ENCODE measurements around the gene MNX1.

DNA sequence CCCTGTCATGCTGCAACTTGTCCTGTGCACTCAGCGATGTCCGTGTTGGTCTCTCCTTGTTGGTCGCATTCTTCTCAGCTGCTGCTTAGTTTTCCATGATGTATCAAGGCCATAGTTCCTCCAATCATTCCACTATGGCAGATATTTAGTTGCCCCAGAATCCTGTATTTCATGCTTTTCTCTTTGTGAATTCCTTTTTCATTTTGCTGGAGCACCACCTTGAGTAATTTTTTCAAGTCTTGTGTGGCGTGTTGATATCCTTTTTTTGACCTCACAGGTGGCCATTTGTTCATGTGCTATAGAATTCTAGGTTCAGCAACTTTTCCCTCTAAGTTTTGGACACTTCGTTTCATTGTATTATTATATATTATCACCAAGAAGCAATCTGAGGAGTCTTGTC is 42.7 kb upstream of the MNX1 start:
- TF ChIP-seq, protein P1, sequence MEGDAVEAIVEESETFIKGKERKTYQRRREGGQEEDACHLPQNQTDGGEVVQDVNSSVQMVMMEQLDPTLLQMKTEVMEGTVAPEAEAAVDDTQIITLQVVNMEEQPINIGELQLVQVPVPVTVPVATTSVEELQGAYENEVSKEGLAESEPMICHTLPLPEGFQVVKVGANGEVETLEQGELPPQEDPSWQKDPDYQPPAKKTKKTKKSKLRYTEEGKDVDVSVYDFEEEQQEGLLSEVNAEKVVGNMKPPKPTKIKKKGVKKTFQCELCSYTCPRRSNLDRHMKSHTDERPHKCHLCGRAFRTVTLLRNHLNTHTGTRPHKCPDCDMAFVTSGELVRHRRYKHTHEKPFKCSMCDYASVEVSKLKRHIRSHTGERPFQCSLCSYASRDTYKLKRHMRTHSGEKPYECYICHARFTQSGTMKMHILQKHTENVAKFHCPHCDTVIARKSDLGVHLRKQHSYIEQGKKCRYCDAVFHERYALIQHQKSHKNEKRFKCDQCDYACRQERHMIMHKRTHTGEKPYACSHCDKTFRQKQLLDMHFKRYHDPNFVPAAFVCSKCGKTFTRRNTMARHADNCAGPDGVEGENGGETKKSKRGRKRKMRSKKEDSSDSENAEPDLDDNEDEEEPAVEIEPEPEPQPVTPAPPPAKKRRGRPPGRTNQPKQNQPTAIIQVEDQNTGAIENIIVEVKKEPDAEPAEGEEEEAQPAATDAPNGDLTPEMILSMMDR (conservative IDR thresholded peaks at IDR 0.05; ENCODE audit: low read depth, low read length), result no peak
- no peak for TF ChIP-seq POLR2A (IDR thresholded peaks at IDR 0.05; ENCODE audit: low read depth, low read length)
- no peak for TF ChIP-seq RFX5 (IDR thresholded peaks at IDR 0.05; ENCODE audit: low read depth, low read length)
- TF ChIP-seq, protein P2, sequence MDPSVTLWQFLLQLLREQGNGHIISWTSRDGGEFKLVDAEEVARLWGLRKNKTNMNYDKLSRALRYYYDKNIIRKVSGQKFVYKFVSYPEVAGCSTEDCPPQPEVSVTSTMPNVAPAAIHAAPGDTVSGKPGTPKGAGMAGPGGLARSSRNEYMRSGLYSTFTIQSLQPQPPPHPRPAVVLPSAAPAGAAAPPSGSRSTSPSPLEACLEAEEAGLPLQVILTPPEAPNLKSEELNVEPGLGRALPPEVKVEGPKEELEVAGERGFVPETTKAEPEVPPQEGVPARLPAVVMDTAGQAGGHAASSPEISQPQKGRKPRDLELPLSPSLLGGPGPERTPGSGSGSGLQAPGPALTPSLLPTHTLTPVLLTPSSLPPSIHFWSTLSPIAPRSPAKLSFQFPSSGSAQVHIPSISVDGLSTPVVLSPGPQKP (IDR thresholded peaks at IDR 0.05; ENCODE audit: borderline replicate concordance, low read depth, low read length), result no peak
- TF ChIP-seq MXI1 (IDR thresholded peaks at IDR 0.05; ENCODE audit: borderline replicate concordance, low read depth, low read length), result no peak
- TF ChIP-seq SMC3 (IDR thresholded peaks at IDR 0.05; ENCODE audit: low read depth, low read length), result no peak
- TF ChIP-seq RCOR1 (IDR thresholded peaks at IDR 0.05; ENCODE audit: insufficient replicate concordance, low read length), result no peak

All from IMR-90 (cell line).